ENCODE measurements around the gene FBXO45.
A peak's percentile ranks its signal among the peaks of the same experiment; 100 is the strongest.
"Not testable (repeated sequence)": the region's sequence is repeated elsewhere in the genome, so short reads cannot be mapped to it uniquely, and the experiment has no call there.

FBXO45 gene

GRCh38 chr3:196558476-196558875, 10.0 kb upstream of the FBXO45 start:
- no peak for DNase-seq

DNA sequence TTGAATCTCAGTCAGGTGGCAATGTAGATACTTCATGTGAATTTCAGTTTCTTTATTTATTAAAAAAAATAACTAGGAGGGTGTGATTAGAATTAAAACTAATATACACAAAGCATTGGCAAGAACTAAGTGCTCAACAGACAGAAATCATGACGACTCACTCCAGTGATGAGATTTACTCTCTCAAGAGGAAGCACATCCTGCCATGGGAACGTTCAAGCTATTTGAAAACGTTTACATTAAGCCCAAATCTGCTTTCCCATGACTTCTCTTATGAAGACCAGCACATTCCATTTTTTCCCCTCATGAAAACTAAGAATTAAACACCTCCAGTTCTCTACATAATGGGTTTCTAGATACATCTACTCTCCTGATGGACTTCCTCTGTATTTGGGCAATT, 8.6 kb upstream of the FBXO45 start:
- DNase-seq = no peak

DNA sequence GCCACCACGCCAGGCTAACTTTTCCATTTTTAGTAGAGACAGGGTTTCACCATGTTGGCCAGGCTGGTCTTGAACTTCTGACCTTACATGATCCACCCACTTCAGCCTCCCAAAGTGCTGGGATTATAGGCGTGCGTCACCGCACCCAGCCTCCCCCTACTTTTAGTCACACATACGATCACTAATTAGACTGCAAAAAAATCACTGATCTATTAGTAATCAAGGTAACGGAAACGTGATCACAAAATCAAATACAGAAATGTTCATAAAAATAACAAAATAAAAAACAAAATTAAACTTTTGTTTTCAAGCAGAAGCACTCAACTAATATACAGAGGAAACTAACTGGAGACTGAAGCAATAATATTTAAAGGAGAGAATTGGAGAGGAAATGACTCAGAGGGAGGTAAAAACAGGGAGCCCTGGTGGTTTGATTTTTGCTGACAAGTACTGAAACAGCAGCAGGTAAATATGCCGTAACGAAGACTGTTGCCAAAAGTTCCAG, 4.7 kb upstream of the FBXO45 start:
- DNase-seq = no peak

GRCh38 chr3:196569003-196569516, 600 bp downstream of the FBXO45 start:
- DNase-seq = peak; percentile 56

DNA sequence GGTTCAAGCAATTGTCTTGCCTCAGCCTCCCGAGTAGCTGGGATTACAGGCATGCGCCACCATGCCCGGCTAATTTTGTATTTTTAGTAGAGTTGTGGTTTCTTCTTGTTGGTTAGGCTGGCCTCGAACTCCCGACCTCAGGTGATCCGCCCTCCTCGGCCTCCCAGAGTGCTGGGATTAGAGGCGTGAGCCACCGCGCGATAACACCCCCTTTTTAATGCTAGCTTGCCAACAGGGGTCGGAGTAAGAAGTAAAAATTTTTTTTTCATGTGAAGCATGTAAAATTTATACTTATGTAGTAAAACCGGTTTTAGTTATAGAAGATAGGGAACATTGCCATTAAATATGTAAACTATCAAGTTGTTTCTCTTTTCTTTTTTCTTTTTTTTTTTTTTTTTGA, 1.9 kb downstream of the FBXO45 start:
- DNase-seq = not testable (repeated sequence)

- DNase-seq = no peak
Observed at GRCh38 chr3:196572389-196572788, 3.9 kb downstream of the FBXO45 start.

DNA sequence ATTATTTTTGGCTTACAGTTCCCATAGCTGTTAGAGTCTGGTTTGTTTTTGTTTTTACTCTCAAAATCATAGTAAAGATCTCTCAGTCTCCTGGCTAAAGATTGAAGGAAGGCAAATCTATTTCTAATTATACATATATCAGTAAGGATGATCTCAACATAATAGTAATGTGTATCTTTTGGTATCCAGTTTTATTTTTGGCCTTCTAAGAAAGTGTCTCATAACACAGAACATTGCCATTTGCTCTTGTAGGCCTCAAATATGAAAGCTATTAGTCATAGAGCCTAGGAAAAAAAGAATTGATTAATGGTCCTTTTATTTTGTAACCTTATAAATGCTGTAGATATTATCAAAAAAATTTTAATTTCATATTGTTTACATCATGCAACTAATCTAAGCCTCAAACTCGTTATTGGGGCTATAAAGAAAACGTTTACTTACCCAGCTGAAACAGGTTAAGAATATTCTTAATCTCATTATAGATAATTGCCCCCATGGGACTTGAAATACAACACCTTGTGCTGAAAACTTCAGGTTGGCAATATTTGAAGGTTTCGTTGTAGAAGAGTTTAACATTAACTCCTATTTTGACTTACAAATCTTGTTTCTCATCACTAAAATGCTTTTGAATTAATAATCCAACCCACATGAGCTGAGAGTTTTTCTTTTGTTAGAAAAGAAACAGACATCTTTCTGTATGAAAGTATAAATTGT, 16.7 kb downstream of the FBXO45 start:
- DNase-seq = no peak

DNA sequence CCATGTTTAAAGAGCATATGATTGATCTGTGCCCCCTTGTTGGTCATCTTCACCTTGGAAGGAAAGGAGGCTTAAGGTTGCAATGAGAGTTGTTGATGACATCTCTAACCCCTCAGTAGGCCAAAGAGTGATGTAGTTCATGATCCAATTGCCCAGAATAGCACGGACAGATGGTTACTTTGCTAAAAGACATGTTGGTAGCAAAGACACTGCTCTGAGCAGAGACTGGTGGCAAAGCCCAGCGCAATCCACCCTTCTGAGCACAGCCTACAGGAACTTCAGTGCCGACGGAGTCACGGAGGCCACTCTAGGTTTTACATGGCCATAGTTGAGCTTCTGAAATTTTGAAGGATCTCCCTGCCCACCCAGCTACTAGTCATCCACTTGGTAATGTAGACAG, 21.8 kb downstream of the FBXO45 start:
- DNase-seq = no peak

DNA sequence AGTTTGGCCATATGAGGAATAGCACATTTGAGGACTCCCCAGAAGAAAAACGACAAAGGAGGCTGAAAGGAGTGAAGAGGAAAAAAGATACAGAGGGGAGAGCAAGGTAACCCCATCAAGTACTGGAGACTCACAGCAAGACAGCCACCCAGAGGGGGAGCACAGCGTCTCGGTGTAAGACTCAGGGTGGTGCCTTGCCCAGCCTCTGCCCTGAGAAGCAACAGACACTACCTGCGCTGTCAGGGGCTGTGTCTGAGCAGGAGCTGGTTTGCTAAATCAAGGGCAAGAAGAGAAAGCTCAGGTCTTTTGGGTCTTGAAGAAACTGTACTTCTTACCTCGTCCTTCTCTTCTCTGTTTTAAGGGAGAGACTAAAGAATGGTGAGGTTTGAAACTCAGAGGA, 27.9 kb downstream of the FBXO45 start:
- DNase-seq = no peak

GRCh38 chr3:196597971-196598733, 29.7 kb downstream of the FBXO45 start:
- DNase-seq = peak; percentile 25

GRCh38 chr3:196599734-196600128, 31.3 kb downstream of the FBXO45 start:
- DNase-seq = no peak

DNA sequence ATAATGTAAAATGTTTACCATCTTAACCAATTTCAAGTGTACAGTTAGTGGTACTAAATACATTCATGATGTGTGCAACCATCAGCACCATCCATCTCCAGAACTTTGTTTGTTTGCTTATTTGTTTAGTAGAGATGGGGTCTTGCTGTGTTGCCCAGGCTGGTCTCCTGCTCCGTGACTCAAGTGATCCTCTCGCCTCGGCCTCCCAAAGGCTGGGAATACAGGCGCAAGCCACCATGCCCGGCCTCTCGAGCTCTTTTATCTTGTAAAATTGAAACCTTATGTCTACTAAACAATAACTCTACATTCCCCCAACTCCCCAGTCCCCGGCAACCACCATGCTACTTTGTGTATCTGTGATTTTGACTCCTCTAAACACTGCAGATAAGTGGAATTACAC, 31.9 kb downstream of the FBXO45 start:
- no peak for DNase-seq

- no peak for DNase-seq
Observed at GRCh38 chr3:196602673-196603072, 34.2 kb downstream of the FBXO45 start.

DNA sequence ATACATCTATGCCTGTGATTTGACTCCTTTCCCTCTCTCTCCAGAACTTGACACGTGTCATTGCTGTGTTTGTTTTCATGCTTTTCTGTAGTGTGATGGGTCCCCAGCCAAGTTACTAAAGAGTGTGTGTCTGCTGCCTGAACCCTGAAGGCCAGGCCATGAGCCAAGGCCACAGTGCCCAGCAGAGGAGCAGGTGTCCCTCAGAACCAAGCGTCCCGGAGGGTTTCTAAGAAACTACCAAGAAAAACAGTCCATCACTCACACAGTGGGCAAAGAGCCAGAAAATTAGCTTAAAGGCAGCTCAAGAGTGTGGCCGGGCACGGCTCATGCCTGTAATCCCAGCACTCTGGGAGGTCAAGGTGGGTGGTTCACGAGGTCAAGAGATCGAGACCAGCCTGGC, 35.2 kb downstream of the FBXO45 start:
- DNase-seq = no peak

- DNase-seq = peak; percentile 61
Observed at GRCh38 chr3:196604548-196604947, 36.1 kb downstream of the FBXO45 start.

DNA sequence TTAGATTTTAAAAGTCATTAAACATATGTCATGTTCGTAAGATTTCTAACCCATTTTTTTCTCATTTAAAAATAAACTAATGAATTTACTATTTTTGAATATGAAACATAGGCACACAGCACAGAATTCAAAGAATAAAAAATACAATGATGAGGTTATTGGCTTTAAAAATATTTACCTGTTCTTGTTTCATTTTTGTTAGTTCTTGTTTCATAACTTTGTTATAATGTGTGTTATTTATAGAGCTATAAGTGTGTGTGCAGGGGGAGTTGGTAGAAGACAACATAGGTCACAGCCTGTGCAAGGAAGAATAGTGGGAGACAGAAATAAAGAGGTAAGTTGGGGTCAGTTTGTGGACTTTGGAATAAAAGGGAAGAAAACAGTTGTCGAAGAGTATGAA, 40.2 kb downstream of the FBXO45 start:
- no peak for DNase-seq

GRCh38 chr3:196609343-196609775, 40.9 kb downstream of the FBXO45 start:
- peak; percentile 94 for DNase-seq

- no peak for DNase-seq
Observed at GRCh38 chr3:196609805-196610515, 41.5 kb downstream of the FBXO45 start.

- DNase-seq = no peak
Observed at GRCh38 chr3:196611761-196612483, 43.5 kb downstream of the FBXO45 start.

- DNase-seq = not testable (repeated sequence)
Observed at GRCh38 chr3:196615234-196615633, 46.8 kb downstream of the FBXO45 start.

DNA sequence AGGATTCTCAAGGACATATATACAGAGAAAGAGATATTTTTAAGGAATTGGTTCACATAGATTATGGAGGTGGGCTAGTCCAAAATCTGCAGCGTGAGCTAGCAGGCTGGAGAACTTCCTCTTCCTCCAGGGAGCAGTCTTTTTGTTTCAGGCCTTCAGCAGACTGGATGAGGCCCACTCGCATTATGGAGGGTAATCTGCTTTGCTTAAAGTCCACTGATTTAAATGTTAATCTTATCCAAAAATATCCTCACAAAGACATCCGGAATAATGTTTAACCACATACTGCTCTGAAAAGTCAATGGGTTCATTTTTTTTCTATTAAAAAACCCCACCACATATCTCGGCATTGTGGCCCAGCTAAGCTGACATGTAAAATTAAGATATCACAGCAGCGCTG, 48.8 kb downstream of the FBXO45 start:
- no peak for DNase-seq

- DNase-seq = no peak
Observed at GRCh38 chr3:196619223-196619622, 50.8 kb downstream of the FBXO45 start.

- DNase-seq = not testable (repeated sequence)
Observed at GRCh38 chr3:196619627-196620026, 51.2 kb downstream of the FBXO45 start.
